HG02623 (cell line): Measurements from ENCODE around the gene ARSA.
A peak's percentile ranks its signal among the peaks of the same experiment; 100 is the strongest.
"Not testable (repeated sequence)": the region's sequence is repeated elsewhere in the genome, so short reads cannot be mapped to it uniquely, and the experiment has no call there.

Experiments used
- ATAC-seq: cut with Tn5 transposase; IDR thresholded peaks from one replicate; pipeline ENCODE4 v1.9.1; 2021; ENCODE audit warnings: moderate library complexity; ENCODE audit not compliant: unreplicated experiment

ARSA gene

DNA sequence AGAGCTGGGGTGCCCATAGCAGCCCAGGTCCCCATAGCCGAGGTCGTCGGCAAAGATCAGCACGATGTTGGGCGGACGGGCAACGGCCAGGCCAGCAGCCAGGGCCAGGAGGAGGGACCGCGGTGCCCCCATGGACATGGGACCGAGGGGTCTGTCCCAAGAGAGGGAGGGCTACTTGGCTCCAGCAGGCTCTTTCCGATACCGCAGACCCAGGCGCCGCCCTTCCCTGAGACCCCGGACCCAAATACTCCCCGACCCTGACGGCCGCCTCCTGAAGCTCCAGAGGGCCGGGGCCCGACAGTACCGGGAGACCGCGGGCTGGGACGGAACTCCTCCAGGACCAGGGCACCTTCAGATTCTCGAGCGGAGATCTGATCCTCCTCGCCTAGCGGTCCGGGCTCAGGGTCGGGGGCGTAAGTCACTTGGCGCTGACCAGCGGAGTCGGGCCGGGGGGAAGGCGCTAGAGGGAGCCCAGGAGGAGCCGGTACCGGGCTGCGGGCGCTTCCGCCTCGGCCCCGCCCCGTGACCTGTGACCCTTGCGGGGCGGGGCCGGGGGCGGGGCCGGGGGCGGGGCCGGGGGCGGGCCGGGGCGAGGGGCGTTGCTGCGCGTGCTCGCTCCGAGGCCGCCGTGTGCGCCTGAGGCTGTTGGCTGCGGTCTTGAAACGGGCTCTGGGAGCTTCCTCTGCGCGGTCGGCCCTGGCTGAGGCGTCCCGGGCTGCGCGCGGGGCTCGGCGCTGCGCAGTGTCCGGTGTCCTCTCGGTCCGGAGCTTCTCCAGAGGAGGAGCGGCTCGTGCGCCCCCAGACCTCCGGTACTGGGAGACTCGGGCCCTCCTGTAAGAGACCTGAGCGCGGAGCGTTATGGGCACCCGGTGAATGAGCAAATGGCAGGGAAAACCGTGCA, at the start of gene ARSA:
ARSA (minus strand) TSS at position 511 of the 901 bp plus-strand sequence; CDS start at position 138, 373 bp downstream.
- peak; percentile 75 for ATAC-seq

GRCh38 chr22:50676661-50677492, 48.9 kb upstream of the ARSA start:
- ATAC-seq: no peak

DNA sequence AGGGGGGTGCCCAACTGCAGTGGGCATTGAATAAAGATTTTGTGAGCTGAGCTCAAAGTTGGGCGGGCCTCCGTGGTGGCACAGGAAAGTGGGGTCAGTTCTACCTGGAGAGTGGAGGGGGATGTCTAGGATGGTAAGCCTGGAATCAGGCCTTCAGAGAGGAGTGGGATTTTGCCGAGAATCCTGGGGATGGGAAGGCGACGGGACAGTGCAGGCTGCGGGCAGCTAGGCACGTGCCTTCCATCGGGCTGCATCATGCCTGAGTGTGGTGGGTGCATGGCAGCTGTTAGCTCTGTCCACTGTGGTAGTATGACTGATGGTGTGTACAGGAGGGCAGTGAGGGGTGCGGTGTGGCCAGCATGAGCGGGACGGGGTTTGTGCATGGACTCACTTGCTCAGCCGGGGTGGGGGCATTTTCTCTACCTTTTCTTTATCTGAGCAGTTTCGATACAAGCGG, 48.3 kb upstream of the ARSA start:
- no peak for ATAC-seq

DNA sequence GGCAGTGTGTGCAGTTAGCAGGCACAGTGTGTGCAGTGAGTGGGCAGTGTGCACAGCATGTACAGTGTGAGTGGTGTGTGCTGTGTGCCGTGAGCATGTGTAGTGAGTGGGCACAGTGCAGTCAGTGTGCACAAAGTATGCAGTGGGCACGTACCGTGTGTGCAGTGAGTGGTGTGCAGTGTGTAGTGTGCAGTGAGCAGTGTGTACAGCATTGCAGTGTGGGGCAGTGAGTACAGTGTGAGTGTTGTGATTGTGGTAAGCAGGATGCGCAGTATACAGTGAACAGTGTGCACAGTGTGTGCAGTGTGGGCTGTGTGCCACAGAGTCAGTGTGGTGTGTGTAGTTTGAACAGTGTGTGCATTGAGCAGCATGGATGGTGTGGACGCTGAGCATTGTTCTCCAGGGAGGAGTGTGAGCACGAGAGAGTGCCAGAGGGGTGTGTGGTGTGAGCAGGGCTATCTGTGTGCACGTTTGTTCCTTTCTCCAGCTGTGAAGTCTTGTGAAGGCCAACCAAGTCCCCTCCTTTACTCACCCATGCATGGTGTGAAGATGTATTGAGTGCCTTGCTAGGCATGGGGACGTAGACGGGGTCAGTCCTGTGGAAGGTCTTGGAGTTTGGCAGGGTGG, 47.7 kb upstream of the ARSA start:
- no peak for ATAC-seq

- ATAC-seq: no peak
Observed at GRCh38 chr22:50674606-50675552, 46.9 kb upstream of the ARSA start.

DNA sequence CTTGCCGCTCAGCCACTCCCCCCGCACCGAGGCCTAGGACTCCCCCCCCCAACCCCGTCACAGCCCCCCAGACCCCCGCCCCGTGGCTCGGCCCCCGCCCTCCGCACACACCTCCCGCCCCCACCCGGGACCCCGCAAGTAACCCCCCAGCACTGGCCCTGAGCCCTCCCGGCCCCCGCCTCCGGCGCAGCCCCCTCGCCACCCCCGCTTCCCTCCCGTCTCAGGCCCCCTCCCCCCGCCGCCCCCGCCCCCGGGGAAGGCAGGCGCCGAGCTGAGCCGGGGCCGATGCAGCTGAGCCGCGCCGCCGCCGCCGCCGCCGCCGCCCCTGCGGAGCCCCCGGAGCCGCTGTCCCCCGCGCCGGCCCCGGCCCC, 46.2 kb upstream of the ARSA start:
- no peak for ATAC-seq

GRCh38 chr22:50673231-50674129, 45.5 kb upstream of the ARSA start:
- no peak for ATAC-seq

DNA sequence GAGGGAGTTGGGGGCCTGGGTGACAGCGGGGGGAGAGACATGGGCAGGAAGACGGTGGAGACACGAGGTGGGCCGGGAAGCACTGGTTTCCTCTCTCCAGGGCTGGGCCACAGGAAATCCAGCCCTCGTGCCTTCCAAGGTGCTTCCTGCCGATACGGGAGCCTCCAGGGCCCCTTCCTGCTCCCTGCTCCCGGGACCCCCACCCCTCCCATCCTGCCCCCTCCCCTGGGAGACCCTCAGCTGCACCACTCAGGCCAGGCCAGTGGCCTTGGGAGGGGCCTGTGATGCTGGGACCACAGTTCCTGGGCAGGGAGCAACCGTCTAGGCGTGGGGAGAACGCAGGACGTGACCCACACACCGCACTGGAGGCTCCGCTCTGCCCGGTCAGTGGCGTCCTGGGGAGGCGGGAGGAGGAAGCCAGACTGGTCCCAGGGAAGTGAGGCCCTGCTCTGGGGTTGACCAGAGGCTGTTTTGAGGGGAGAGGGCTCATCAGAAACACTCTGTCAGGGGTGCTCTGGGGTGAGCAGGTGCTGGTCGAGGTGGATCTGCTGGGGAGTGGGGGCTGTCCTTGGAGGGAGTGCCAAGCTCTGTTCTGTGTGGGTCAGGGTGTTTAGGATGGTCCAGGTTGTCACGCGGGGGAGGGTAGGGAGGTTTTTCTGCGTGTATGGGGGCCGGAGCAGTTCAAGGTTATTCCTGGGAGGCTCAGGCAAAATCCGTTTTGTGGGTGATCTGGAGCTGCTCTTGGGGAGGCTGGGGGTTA, 44.7 kb upstream of the ARSA start, which contains the start of gene SHANK3:
SHANK3 (plus strand) TSS at position 353 of the 760 bp plus-strand sequence.
- no peak for ATAC-seq

GRCh38 chr22:50672041-50672440, 44.1 kb upstream of the ARSA start:
- ATAC-seq: no peak

DNA sequence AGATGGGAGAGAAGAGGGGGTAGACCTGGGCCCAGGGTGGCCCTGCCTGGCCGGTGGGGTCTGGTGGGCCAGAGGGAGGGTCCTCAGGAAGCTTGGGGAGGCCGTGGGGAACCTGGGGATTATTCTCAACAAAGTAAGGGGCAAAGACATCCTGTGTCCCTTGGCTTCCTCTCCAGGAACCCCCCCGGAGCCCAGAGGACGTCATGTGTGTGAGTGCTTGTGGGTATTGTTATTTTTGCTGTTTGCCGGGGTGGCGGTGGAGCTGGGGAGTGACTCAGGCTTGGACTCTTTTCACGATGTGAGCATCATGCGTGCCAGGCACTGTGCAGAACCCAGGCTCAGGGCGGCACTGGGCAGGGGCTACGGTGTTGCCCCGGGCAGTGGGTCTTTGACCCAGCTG, 43.7 kb upstream of the ARSA start:
- ATAC-seq: no peak

DNA sequence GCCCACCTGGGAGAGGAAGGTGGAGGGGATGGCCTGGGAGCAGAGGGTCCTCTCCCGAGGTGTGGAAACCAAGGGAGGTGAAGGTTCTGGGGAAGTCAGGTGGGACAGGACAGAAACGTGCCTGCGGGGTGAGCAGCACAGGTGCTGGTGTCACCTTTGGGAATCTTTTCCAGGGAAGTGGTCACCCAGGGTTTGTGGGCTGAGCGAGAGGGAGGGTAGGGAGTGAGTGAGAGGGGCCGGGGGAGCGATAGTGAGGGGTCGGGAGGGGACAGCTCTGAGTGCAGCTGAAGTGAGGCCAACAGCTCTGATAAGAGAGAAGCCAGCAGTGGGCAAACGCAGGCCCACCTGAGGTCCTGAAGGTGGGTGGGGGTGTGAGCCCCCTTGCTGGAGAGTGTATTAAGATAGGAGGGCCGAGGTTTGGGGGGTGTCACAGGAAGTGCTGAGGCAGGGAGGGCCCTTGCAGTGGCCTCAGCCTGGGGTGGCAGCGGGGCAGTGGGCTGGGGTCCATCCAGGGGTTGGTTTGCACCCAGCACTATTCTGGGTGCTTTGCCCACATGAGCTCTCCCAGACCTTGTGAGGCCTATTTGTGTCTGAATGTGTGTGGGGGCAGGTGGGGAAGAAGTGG, 43.1 kb upstream of the ARSA start:
- no peak for ATAC-seq

DNA sequence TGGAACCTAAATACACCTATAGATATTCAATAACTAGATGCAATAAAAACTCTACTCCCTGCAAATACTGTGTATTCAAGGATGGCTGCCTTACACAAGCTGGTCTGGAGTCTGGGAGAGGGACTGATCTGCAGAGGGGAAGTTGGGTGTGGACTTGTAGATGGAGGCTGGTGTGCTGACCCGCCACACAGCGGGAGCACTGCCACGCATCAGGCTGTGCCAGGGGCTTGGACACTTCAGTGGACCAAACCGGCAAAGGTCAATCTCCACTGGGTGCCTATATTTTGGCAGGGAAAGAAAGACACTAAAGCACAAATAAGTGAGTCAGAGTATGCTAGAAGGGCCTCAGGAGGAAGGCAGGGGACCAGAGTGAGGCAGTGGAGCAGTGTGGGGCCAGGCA, 42.6 kb upstream of the ARSA start:
- ATAC-seq: no peak

- no peak for ATAC-seq
Observed at GRCh38 chr22:50665738-50666137, 37.8 kb upstream of the ARSA start.

- ATAC-seq: no peak
Observed at GRCh38 chr22:50665212-50665611, 37.3 kb upstream of the ARSA start.

- ATAC-seq: no peak
Observed at GRCh38 chr22:50660306-50660705, 32.4 kb upstream of the ARSA start.

DNA sequence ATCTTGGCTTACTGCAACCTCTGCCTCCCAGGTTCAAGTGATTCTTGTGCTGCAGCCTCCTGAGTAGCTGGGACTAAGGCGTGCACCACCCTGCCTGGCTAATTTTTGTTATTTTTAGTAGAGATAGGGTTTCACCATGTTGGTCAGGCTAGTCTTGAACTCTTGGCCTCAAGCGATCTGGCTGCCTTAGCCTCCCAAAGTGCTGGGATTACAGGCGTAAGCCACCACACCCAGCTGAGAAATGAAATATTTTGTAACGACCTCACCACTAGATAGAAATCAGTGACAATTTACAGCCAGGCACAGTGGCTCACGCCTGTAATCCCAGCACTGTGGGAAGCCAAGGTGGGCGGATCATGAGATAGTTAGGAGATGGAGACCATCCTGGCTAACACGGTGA, 31.8 kb upstream of the ARSA start:
- ATAC-seq: not testable (repeated sequence)

DNA sequence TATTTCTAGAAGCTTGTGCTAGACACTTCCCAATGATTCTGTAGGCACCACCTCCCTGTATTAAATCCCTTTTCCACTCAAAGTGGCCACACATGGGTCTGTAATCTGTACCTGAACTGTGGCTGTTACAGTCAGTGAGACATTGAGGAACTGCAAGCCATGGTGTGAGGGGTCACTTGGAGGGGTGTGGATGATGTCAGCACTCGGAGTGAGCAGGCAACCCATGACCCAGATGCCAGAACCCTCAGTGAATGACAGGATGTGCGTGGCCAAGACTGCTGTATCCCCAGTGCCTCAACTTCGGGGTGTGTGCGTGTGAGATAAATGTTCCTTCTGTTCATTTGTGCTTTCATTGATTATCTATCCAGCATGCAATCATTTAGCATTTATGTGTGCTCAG, 30.0 kb upstream of the ARSA start:
- no peak for ATAC-seq
